ENCODE results near the gene HNRNPL.

Gene HNRNPL

DNA sequence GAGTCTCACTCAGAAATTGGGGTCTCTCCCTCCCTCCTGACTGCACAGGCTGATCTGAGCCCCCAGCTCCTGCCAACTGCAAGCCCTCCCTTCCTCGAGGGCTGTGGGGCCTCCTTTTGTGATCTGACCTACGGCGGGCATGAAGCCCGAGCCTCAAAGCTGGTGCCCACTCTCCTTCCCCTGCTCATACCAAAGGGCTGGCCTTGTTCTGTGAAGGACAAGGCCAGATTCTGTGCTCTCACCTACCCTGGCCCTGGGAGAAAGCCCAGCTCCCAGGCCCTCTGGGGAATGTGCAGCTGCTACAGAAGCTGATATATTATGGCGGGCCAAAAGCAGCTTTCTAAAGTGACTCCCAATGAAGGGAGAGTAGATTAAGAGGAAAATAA, 9.2 kb downstream of the HNRNPL start:
- no peaks in the 10 kb centered on the region; the same call in 1 of the 2 replicates for H4K20me1 ChIP-seq (ENCODE audit: insufficient read depth)
- no peak overlapping the region for H3K9ac ChIP-seq
- no peaks in the 10 kb centered on the region; the same call in 1 of the 2 replicates for H3K27me3 ChIP-seq (ENCODE audit: insufficient read depth, low read depth)
- H3K4me3 ChIP-seq (IDR thresholded peaks at IDR 0.05; ENCODE audit: insufficient read depth, low read depth, low read length), result no peak overlapping the region
- peaks cover 41% of the 10 kb centered on the region for H3K79me2 ChIP-seq (ENCODE audit: insufficient read depth, low read depth)
- TF ChIP-seq, protein P1, sequence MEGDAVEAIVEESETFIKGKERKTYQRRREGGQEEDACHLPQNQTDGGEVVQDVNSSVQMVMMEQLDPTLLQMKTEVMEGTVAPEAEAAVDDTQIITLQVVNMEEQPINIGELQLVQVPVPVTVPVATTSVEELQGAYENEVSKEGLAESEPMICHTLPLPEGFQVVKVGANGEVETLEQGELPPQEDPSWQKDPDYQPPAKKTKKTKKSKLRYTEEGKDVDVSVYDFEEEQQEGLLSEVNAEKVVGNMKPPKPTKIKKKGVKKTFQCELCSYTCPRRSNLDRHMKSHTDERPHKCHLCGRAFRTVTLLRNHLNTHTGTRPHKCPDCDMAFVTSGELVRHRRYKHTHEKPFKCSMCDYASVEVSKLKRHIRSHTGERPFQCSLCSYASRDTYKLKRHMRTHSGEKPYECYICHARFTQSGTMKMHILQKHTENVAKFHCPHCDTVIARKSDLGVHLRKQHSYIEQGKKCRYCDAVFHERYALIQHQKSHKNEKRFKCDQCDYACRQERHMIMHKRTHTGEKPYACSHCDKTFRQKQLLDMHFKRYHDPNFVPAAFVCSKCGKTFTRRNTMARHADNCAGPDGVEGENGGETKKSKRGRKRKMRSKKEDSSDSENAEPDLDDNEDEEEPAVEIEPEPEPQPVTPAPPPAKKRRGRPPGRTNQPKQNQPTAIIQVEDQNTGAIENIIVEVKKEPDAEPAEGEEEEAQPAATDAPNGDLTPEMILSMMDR (conservative IDR thresholded peaks at IDR 0.05; ENCODE audit: low read depth, low read length), result no peak
- H3K27ac ChIP-seq, result no peak overlapping the region
- H3K4me2 ChIP-seq, result no peak overlapping the region
- peaks cover 3% of the 10 kb centered on the region for H3K4me1 ChIP-seq (ENCODE audit: low read depth, poor library complexity, severe bottlenecking)
- H3K36me3 ChIP-seq (ENCODE audit: insufficient read depth), result peaks cover 48% of the 10 kb centered on the region; the same call in 1 of the 2 replicates
- H2AFZ ChIP-seq (ENCODE audit: low read depth), result no peak overlapping the region

DNA sequence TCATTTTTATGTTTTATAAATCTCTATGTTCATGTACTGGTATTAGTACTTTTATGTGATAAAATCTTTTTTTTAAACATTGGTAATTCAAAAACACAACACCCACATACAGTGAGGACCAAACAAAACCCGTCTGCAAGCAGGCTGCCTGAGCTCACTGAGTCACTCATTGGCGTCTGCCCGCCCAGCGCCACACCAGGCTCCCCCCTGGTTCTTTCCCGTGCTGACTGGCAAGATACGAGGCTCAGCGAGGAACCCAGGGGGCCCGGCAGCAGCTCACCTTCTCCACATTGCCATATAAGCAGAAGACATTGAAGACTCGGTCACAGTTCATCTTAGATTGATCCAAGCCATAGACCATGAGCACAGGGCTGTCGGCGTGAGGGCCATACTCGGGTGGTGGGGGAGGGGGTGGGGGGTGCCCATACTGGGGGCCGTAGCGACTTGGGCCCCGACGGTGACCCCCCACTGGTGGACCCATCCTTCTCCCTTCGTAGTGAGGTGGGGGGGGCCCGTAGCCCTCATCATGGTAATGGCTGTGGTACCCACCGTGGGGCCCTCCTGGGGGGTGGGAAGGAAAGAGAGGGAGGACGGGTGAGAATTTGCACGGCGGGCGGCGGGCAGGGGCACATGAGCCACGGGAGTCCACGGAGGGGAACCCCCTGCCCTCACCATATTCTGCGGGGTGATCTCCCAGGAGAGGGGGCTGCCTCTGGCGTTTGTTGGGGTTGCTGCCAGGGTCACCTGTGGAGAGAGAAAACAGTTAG, 9.8 kb downstream of the HNRNPL start:
- Histone ChIP-seq H3K27me3 (ENCODE audit: insufficient read depth, low read depth) (no peaks in the 10 kb centered on the region; the same call in 1 of the 2 replicates), H3K9ac (no peak overlapping the region), H2AFZ (ENCODE audit: low read depth) (no peak overlapping the region), H3K4me2 (no peak overlapping the region), H3K79me2 (ENCODE audit: insufficient read depth, low read depth) (peaks cover 35% of the 10 kb centered on the region), H3K36me3 (ENCODE audit: insufficient read depth) (peaks cover 42% of the 10 kb centered on the region; the same call in 1 of the 2 replicates), H3K27ac (no peak overlapping the region), H3K4me1 (ENCODE audit: low read depth, poor library complexity, severe bottlenecking) (no peaks in the 10 kb centered on the region), H3K4me3 (IDR thresholded peaks at IDR 0.05; ENCODE audit: insufficient read depth, low read depth, low read length) (no peak overlapping the region), H4K20me1 (ENCODE audit: insufficient read depth) (no peaks in the 10 kb centered on the region; the same call in 1 of the 2 replicates)
- TF ChIP-seq, protein P1 (conservative IDR thresholded peaks at IDR 0.05; ENCODE audit: low read depth, low read length), result no peak

DNA sequence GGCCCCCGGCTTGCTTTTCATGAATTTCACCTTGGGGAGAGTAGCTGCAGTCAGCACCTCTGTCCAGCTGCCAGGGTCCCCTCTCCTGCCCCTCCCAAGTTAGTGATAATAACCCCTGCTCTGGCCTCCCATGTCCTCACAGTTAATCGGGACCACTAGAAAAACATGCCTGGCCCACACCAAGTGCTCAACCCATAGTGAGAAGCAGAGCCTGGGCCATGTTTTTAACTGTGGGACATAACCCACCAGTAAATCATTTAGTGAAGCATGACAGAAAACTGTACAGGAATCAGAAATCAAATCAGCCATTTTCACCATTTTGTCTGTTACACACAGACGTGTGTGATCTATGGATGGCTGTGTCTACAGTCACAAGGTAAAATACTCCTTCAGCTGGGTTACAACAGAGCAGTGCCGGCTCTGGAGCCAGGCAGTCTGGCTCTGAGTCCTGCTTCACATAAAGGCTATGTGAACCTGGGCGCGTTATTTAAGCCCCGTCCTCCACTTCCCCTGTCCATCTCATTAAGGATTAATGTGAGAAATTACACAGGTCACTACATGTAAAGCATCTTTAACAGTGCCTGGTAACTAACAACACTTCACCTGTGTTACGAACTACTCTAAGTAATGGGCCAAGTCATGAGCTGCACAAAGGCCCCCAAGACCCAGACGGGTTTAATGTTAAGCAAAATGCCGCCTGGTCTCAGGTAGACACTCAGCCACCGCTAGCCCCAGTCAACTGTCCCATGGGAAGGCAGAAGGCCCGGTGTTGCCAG, 10.6 kb downstream of the HNRNPL start:
- Histone ChIP-seq H4K20me1 (ENCODE audit: insufficient read depth) (no peaks in the 10 kb centered on the region), H3K27ac (0 out of 2 replicates have a peak overlapping the region, but pooled peaks have one; percentile 6), H3K9ac (no peak overlapping the region), H3K79me2 (ENCODE audit: insufficient read depth, low read depth) (peaks cover 27% of the 10 kb centered on the region; the same call in 1 of the 2 replicates), H2AFZ (ENCODE audit: low read depth) (no peak overlapping the region), H3K36me3 (ENCODE audit: insufficient read depth) (peaks cover 35% of the 10 kb centered on the region; the same call in 1 of the 2 replicates), H3K4me3 (IDR thresholded peaks at IDR 0.05; ENCODE audit: insufficient read depth, low read depth, low read length) (no peak overlapping the region), H3K4me1 (ENCODE audit: low read depth, poor library complexity, severe bottlenecking) (no peaks in the 10 kb centered on the region), H3K27me3 (ENCODE audit: insufficient read depth, low read depth) (no peaks in the 10 kb centered on the region; the same call in 1 of the 2 replicates), H3K4me2 (no peak overlapping the region)
- TF ChIP-seq, protein P1 (conservative IDR thresholded peaks at IDR 0.05; ENCODE audit: low read depth, low read length), result no peak

DNA sequence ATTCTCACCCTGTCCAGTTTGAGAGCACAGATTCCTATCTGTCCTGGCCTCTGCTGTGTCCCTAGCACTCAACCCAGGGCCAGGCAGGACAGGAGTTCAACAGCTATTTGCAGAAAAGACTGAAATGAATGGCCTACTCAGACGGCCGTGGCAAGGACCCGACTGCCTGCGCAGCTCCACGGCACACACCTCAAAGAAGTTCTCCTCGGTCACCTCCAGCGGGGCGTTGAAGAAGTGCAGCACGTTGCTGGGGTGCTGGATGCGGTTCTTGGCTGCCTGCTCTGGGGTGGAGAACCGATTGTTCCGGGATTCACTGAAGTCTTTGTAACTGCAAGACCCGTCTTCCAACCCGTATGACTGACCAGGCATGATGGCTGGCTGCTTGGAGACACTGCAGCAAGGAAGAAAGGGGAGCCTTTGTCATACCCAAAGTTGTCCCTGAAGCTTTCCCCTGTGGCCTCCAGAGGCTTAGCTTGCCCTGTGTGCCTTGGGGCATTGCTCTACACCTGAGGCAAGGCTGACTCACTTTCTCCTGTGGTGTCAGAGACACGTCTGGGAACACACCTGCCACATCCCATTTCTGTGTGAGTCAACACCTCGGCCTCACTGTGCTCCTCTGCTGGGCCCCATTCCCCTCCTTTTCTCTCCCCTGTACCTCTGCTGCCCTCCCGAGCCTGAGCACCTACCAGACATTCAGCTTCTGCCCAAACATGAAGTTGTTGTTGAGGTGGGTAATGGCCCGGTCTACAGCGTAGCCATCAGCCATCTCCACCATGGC, 11.4 kb downstream of the HNRNPL start:
- Histone ChIP-seq H3K4me3 (IDR thresholded peaks at IDR 0.05; ENCODE audit: insufficient read depth, low read depth, low read length) (no peak overlapping the region), H3K27me3 (ENCODE audit: insufficient read depth, low read depth) (no peaks in the 10 kb centered on the region; the same call in 1 of the 2 replicates), H3K9ac (no peak overlapping the region), H3K36me3 (ENCODE audit: insufficient read depth) (peaks cover 28% of the 10 kb centered on the region; the same call in 1 of the 2 replicates), H4K20me1 (ENCODE audit: insufficient read depth) (no peaks in the 10 kb centered on the region), H3K4me1 (ENCODE audit: low read depth, poor library complexity, severe bottlenecking) (peaks cover 2% of the 10 kb centered on the region), H3K79me2 (ENCODE audit: insufficient read depth, low read depth) (peaks cover 19% of the 10 kb centered on the region; the same call in 1 of the 2 replicates), H3K27ac (0 out of 2 replicates have a peak overlapping the region, but pooled peaks have one; percentile 6), H3K4me2 (no peak overlapping the region), H2AFZ (ENCODE audit: low read depth) (no peak overlapping the region)
- TF ChIP-seq, protein P1 (conservative IDR thresholded peaks at IDR 0.05; ENCODE audit: low read depth, low read length), result no peak
